Right cardiac atrium (tissue), 5 donors: ENCODE measurements around the gene KHSRP. TPM values are rescaled to one million over a fixed set of nuclear protein-coding genes. Genes with fewer than 3 reads are reported as not detected.
A peak's percentile ranks its signal among the peaks of the same experiment; 100 is the strongest.

Source experiments
- ATAC-seq, 2 donors: fragments of 200-7000 bp; cut with Tn5 transposase; one replicate each; pipeline versions ENCODE4 v1.8.0 to v1.9.1; 2020; ENCODE audit warnings: moderate library complexity in 2 of 2, mild to moderate bottlenecking in 1 of 2
- DNase-seq, 3 donors: peaks; one replicate each; pipeline ENCODE4 v3.0.0-alpha.2; 2020
- H3K27ac ChIP-seq: one replicate; pipeline ENCODE4 v1.5.1; 2013; ENCODE audit warnings: mild to moderate bottlenecking, low read length, control low read depth, moderate library complexity
- H3K27me3 ChIP-seq: one replicate; pipeline ENCODE4 v1.6.1; 2013; ENCODE audit not compliant: control insufficient read depth, insufficient read depth
- H3K4me1 ChIP-seq: one replicate; pipeline ENCODE4 v1.6.1; 2013; ENCODE audit warnings: low read length; ENCODE audit not compliant: control insufficient read depth, insufficient read depth
- H3K4me3 ChIP-seq: one replicate; pipeline ENCODE4 v1.5.1; 2013; ENCODE audit warnings: low read length, control low read depth
- H3K9me3 ChIP-seq: one replicate; pipeline ENCODE4 v1.6.1; 2013; ENCODE audit warnings: low read length; ENCODE audit not compliant: control insufficient read depth
- WGBS: extraction: QIAGEN DNeasy Blood & Tissue Kit; methylation state at CpG from one replicate; pipeline ENCODE4 v1.1.7; 2013; 5-methylcytosine and 5-hydroxymethylcytosine counted together
- intact Hi-C, 4 donors: fragments of 100-400 bp; cut with DNase I; formaldehyde crosslinking; loops; one replicate each; pipeline versions ENCODE4 v1.11.0 to v1.14.0; 2022 to 2023
- polyA plus RNA-seq: library from polyadenylated mRNA; stranded (reverse); fragments of 200-250 nt; gene quantifications from one replicate; pipeline ENCODE4 v1.2.3, GENCODE V29; 2013
- total RNA-seq, 4 donors: library from RNA; stranded (reverse); fragmentation: NEBNext Ultra II Directional; extraction: Animal tissue kit (Norgen Biotek cat#: 25700); gene quantifications; one replicate each; pipeline ENCODE4 v1.2.1, GENCODE V29; 2021
- donor health status: healthy with polysubstance abuse.
- donor health status: DM: no; HTN: yes; CAD: no.
- donor health status: DM: no; HTN: no; CAD: no.
- donor health status: DM: no; HTN: yes; CAD: no; lungs with severe emphysema.
- donor health status: DM: yes; HTN: yes; CAD: no.

Gene KHSRP
- total and polyA plus RNA-seq, 5 donors, result 84.8 to 134 (median 109) TPM

- ATAC-seq (peak; percentile 95 to 97), DNase-seq (peak; percentile 97 to 99 (median 98))
- peak overlapping the region; percentile 87 for H3K4me3 ChIP-seq
- H3K27me3 ChIP-seq, result no peaks in the 10 kb centered on the region
- no peaks in the 10 kb centered on the region for H3K4me1 ChIP-seq
- under 1% methylated on average over 57 of the region's 57 CpGs for WGBS
- H3K9me3 ChIP-seq, result no peaks in the 10 kb centered on the region
- intact Hi-C loops, result no loop called here
- peak overlapping the region; percentile 48 for H3K27ac ChIP-seq
These were observed 35.7 kb upstream of the KHSRP start for GRCh38 chr19:6460099-6460884.

- Histone ChIP-seq H3K9me3 (no peaks in the 10 kb centered on the region), H3K4me3 (peak within 1 kb of the TSS; percentile 87), H3K4me1 (no peaks in the 10 kb centered on the region), H3K27ac (peak within 1 kb of the TSS; percentile 48), H3K27me3 (no peaks in the 10 kb centered on the region)
- intact Hi-C loops, result no loop called here
- DNase-seq (peak; percentile 68 to 92 (median 90)), ATAC-seq (peak; percentile 77 to 85)
- WGBS, result 1% methylated on average over 70 of the region's 70 CpGs
These were observed 34.9 kb upstream of the KHSRP start, which contains the start of gene SLC25A23 for GRCh38 chr19:6459262-6460098. Gene SLC25A23, minus strand, starts transcription at chr19:6459792. Its CDS starts 164 bp downstream, at chr19:6459628.

GRCh38 chr19:6458695-6459261, 34.2 kb upstream of the KHSRP start:
- ATAC-seq (no peak), DNase-seq (no peak)
- no peak overlapping the region for H3K27ac ChIP-seq
- peak overlapping the region; percentile 87 for H3K4me3 ChIP-seq
- no peaks in the 10 kb centered on the region for H3K27me3 ChIP-seq
- 42% methylated on average over 16 of the region's 16 CpGs for WGBS
- intact Hi-C loops, result no loop called here
- no peaks in the 10 kb centered on the region for H3K9me3 ChIP-seq
- no peaks in the 10 kb centered on the region for H3K4me1 ChIP-seq

DNA sequence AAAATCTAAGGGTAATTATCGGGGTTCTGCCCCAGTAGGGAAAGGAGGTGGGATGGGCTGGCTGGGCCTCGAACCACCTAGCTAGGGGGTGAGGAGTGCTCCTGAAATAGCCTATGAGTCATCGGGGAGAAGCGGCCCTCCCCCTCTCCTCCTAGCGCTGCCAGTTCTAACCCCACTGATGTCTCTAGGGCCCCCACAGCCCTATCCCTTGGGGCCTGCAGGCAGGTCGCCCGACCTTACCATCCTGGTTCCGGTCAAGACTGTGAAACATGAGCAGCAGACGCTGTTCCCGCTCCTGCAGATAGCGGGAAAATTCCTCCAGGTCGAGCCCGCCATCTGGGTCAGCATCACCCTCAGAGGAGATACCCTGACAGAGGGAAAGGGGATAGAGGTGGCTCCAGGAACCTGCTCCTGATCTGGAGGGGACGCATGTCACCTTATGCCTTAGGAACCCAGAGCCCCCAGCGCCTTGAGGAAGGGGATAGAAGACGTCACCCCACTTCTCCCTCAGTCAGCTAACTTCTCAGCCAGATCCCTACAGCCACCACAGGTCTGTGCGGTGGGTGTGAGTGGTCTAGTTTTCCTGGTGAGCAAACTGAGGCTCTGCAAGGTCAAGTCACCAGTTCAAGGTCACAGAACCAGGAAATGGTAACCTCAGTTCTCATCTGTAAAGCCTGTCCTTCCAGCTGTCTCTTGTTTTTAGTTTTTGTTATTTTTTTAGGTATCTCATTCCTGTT, 33.5 kb upstream of the KHSRP start:
- ATAC-seq, result no peak
- Histone ChIP-seq H3K27ac (no peak overlapping the region), H3K9me3 (no peaks in the 10 kb centered on the region), H3K4me1 (no peaks in the 10 kb centered on the region), H3K4me3 (no peak overlapping the region), H3K27me3 (no peaks in the 10 kb centered on the region)
- no peak for DNase-seq
- WGBS, result 85% methylated on average over 17 of the region's 17 CpGs
- intact Hi-C loops, result no loop called here

GRCh38 chr19:6455924-6456323, 31.3 kb upstream of the KHSRP start:
- 95% methylated on average over 15 of the region's 15 CpGs for WGBS
- Histone ChIP-seq H3K27me3 (no peaks in the 10 kb centered on the region), H3K9me3 (no peaks in the 10 kb centered on the region), H3K4me3 (no peak overlapping the region), H3K4me1 (no peaks in the 10 kb centered on the region), H3K27ac (no peak overlapping the region)
- ATAC-seq (no peak), DNase-seq (no peak)
- intact Hi-C loops, result no loop called here

- WGBS, result 98% methylated on average over 11 of the region's 11 CpGs
- intact Hi-C loops, result no loop called here
- no peak for DNase-seq
- ATAC-seq, result no peak
- Histone ChIP-seq H3K27ac (no peak overlapping the region), H3K9me3 (no peaks in the 10 kb centered on the region), H3K27me3 (no peaks in the 10 kb centered on the region), H3K4me3 (no peak overlapping the region), H3K4me1 (no peaks in the 10 kb centered on the region)
These were observed 29.4 kb upstream of the KHSRP start for GRCh38 chr19:6453951-6454565.

DNA sequence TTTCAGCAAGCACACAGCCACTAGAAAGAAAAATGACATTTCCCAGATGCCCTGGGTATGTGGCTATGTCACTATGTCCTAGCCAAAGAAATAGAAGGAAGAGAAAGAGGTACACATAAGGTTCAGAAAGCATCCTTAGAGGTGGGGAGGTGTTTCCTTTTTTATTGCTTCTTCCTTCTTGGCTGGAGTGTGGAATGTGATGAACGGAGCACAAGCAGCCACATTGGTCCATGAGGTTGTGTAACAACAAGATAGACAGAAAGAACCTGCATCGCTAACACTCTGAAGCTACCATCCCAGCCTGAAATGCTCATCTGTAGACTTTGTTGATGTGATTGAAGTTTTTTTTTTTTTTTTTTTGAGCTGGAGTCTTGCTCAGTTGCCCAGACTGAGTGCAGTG, 28.3 kb upstream of the KHSRP start:
- Histone ChIP-seq H3K27me3 (no peaks in the 10 kb centered on the region), H3K4me1 (no peaks in the 10 kb centered on the region), H3K4me3 (no peak overlapping the region), H3K27ac (no peak overlapping the region), H3K9me3 (no peaks in the 10 kb centered on the region)
- ATAC-seq (no peak), DNase-seq (no peak)
- 98% methylated on average over 2 of the region's 2 CpGs for WGBS
- intact Hi-C loops, result no loop called here

DNA sequence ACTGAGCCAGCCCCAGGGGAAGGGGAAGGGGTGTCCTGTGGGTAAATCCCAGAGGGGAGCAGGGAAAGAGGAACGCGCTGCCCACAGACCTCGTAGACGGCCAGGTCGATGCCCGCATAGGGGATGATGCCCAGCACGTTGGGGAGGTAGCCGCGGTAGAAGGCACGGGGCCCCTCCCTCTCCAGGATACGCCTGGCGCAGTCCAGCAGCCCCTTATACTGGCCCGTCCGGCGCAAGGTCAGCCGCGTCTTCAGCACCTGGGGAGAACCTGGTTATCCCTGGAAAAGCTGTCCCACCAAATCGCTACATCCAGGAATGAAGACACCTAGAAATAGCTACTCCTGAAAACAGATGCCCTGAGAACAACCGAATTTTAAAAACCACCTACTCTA, 27.6 kb upstream of the KHSRP start:
- ATAC-seq (no peak), DNase-seq (no peak)
- Histone ChIP-seq H3K27ac (no peak overlapping the region), H3K27me3 (no peaks in the 10 kb centered on the region), H3K4me1 (no peaks in the 10 kb centered on the region), H3K4me3 (no peak overlapping the region), H3K9me3 (no peaks in the 10 kb centered on the region)
- WGBS, result 96% methylated on average over 19 of the region's 19 CpGs
- intact Hi-C loops, result no loop called here

DNA sequence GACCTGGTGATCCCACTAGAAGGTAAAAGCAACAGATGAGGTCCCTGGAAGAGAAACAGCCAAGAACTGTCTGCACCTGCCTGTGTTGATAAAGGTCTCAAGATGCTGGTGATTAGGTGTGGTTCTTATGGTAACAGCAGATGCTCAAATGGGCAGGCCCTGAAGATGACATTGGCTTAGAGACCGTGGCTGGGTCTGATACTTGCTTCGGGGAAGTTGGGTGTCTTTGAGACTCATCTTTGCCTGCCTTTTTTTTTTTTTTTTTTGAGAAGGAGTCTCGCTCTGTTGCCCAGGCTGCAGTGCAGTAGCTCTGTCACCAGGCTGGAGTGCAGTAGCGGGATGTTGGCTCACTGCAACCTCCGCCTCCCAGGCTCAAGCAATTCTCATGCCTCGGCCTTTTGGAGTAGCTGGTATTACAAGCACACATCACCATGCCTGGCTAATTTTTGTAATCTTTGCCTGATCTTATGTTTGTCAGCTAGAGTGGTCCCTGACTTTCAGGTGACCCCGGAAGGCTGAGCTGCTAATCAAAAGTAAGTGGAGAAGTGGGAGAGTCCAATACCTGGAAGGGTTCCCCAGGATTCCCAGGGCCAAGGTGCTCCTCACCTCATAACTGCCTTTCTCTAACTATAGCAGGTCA, 27.1 kb upstream of the KHSRP start:
- intact Hi-C loops, result no loop called here
- DNase-seq (no peak), ATAC-seq (no peak)
- Histone ChIP-seq H3K4me1 (no peaks in the 10 kb centered on the region), H3K27me3 (no peaks in the 10 kb centered on the region), H3K27ac (no peak overlapping the region), H3K9me3 (no peaks in the 10 kb centered on the region), H3K4me3 (no peak overlapping the region)
- WGBS, result 93% methylated on average over 7 of the region's 7 CpGs

DNA sequence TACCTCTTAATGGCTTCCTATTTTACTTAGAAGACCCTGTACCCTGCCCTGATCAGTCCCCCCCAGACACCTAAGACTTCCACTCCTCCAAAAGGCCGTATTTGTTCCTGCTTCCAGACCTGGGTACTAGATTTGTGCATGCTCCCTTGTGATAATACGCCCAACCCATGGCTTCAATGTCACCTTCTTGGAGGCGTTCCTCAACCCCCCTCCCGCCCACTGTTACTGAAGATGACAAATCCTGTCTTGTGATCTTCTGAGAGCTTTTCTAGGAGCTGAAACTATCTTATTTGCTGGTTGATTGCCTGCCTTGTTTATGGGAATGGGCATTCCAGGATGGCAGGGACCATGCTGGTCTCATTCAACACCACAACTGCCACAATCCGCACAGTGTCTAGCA, 25.6 kb upstream of the KHSRP start:
- no peaks in the 10 kb centered on the region for H3K27me3 ChIP-seq
- DNase-seq (no peak), ATAC-seq (no peak)
- H3K9me3 ChIP-seq, result no peaks in the 10 kb centered on the region
- no peak overlapping the region for H3K4me3 ChIP-seq
- intact Hi-C loops, result no loop called here
- H3K4me1 ChIP-seq, result no peaks in the 10 kb centered on the region
- 97% methylated on average over 5 of the region's 5 CpGs for WGBS
- H3K27ac ChIP-seq, result no peak overlapping the region
